Left lung (tissue), 10 donors: ENCODE results near the gene RTCB. TPM values are rescaled to one million over a fixed set of nuclear protein-coding genes. Genes with fewer than 3 reads are reported as not detected.

Source experiments
- ATAC-seq: fragments of 200-7000 bp; cut with Tn5 transposase; one replicate; pipeline ENCODE4 v1.9.1; 2020; ENCODE audit warnings: moderate library complexity
- DNase-seq, 4 donors: peaks; one replicate each; pipeline ENCODE4 v3.0.0-alpha.2; 2013 to 2020
- H3K27ac ChIP-seq, 2 donors: fragments of 200-600 bp; sonication (generic) in 1 of 2; one replicate each; pipeline versions ENCODE4 v1.5.0 to v1.8.0; 2020 to 2021
- H3K27me3 ChIP-seq, 2 donors: fragments of 200-600 bp; sonication (generic) in 1 of 2; one replicate each; pipeline versions ENCODE4 v1.5.0 to v1.8.0; 2020 to 2021
- H3K36me3 ChIP-seq, 2 donors: fragments of 200-600 bp; sonication (generic) in 1 of 2; one replicate each; pipeline versions ENCODE4 v1.5.0 to v1.8.0; 2020 to 2021
- H3K4me1 ChIP-seq, 2 donors: fragments of 200-600 bp; one replicate each; pipeline ENCODE4 v1.8.0; 2021
- H3K4me3 ChIP-seq, 2 donors: fragments of 200-600 bp; sonication (generic) in 1 of 2; one replicate each; pipeline versions ENCODE4 v1.5.0 to v1.8.0; 2020 to 2021; ENCODE audit warnings: mild to moderate bottlenecking in 1 of 2
- H3K9me3 ChIP-seq, 2 donors: fragments of 200-600 bp; sonication (generic) in 1 of 2; one replicate each; pipeline versions ENCODE4 v1.5.0 to v1.8.0; 2020 to 2021
- CTCF ChIP-seq, 2 donors: fragments of 200-600 bp; sonication (generic) in 1 of 2; IDR thresholded peaks; one replicate each; pipeline versions ENCODE4 v1.5.0 to v1.8.0; 2021; ENCODE audit warnings: antibody characterized with exemption in 2 of 2
- intact Hi-C, 2 donors: fragments of 100-400 bp; cut with DNase I; formaldehyde crosslinking; loops; one replicate each; pipeline versions ENCODE4 v1.11.2 to v1.14.2; 2022
- polyA plus RNA-seq, 6 donors: library from polyadenylated mRNA; unstranded; fragments of 120-200 nt; gene quantifications; one replicate each; pipeline ENCODE4 v1.2.1, GENCODE V29; 2013; ENCODE audit not compliant: insufficient read length in 6 of 6
- total RNA-seq, 2 donors: library from RNA; stranded (reverse); fragmentation: NEBNext Ultra II Directional; extraction: Animal tissue kit (Norgen Biotek cat#: 25700); gene quantifications; one replicate each; pipeline ENCODE4 v1.2.1, GENCODE V29; 2021
- donor health status: DM: no; HTN: yes; CAD: no.
- donor health status: DM: no; HTN: no; CAD: no.

Gene RTCB
- total and polyA plus RNA-seq, 8 donors, result 61.8 to 93.0 (median 83.2) TPM

DNA sequence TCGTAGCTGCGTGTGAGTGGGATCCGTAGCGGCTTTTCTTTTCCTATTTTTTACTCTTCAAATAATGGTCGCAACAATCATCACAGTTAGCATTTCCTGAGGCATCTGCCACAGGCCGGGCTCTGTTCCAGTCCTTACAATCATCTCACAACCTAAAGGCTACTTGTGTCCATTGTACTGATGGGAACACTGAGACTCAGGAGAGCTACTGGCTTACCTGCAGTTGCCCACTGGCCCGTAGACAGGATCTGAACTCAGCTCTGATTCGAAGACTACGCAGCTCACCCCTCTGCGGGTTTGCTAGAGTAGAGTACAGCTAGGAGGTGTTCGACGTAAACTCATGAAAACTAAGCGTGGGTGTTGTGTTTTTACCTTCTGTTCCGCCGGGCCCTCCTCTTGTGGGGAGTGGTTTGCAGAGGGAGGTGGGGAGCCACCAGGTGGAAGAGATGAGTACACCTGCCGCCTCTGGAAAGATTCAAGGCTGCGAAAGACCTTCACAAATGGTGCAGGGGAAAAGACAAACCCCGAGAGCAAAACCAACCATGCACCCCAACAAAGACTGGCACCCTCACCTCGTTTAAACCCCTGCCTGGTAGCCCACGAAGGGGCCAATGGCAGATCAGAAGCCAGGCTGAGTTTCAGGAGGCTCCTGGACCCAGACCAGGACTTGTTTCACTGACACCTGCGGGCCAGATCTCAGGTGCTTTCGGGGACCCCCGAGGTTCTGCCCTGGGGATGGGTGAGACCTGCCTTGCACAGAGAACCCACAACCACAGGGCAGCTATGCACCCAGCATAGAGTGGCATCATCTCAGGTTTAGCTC, 72.6 kb downstream of the RTCB start:
- Histone ChIP-seq H3K9me3 (no peaks in the 10 kb centered on the region), H3K27ac (no peak overlapping the region), H3K4me1 (no peaks in the 10 kb centered on the region), H3K36me3 (no peaks in the 10 kb centered on the region), H3K27me3 (peaks cover 0 to 45% of the 10 kb centered on the region in 2 donors), H3K4me3 (no peak overlapping the region)
- ATAC-seq, result no peak
- no peak for DNase-seq
- no peak for TF ChIP-seq CTCF (IDR thresholded peaks at IDR 0.05)
- intact Hi-C loops, result no loop called here

DNA sequence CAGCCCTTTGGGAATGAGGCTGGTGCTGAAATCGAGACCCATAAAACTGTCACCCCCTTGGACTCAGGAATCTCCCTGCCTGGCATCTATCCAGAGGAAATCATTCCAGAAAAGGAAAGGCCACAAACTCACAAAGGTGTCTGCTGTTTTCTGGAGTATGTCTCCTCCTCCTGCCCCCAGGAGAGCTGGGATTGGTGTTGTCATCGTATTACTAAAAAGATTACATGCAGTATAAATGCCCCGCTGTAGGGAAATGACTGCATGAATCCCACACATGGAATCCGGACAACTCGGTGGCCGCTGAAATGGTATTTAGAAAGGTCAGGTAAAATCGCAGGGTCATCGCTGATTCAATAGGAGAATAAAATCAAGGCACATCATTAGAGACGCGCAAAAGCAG, 73.3 kb downstream of the RTCB start:
- H3K27ac ChIP-seq, result no peak overlapping the region
- TF ChIP-seq CTCF (IDR thresholded peaks at IDR 0.05), result no peak
- intact Hi-C loops, result no loop called here
- H3K4me3 ChIP-seq, result no peak overlapping the region
- DNase-seq, result no peak
- no peaks in the 10 kb centered on the region for H3K4me1 ChIP-seq
- H3K27me3 ChIP-seq, result peaks cover 0 to 47% of the 10 kb centered on the region in 2 donors
- no peak for ATAC-seq
- H3K36me3 ChIP-seq, result no peaks in the 10 kb centered on the region
- no peaks in the 10 kb centered on the region for H3K9me3 ChIP-seq

Other genes starting within 250 kb of the RTCB start
- not detected for gene RFPL2, start 207.2 kb downstream of the RTCB start, total RNA-seq
- gene RFPL2, start 207.2 kb downstream of the RTCB start, polyA plus RNA-seq, result under 1 TPM in 3 of 6 donors, not detected in 3; 0.11 to 0.21 (median 0.15) TPM
- gene SLC5A4, start 156.9 kb downstream of the RTCB start, total RNA-seq, result 1 to 10 TPM in 1 of 2 donors, under 1 TPM in 1; 0.73 to 1.5 TPM
- 1 to 10 TPM in 3 of 6 donors, under 1 TPM in 3; 0.58 to 3.5 (median 0.98) TPM for gene SLC5A4, start 156.9 kb downstream of the RTCB start, polyA plus RNA-seq
- not detected for gene RFPL3, start 54.4 kb downstream of the RTCB start, total RNA-seq
- gene RFPL3, start 54.4 kb downstream of the RTCB start, polyA plus RNA-seq, result under 1 TPM in 1 of 6 donors, not detected in 5; 0.24 TPM
- gene BPIFC, start 52.2 kb upstream of the RTCB start, total RNA-seq, result not detected
- not detected for gene BPIFC, start 52.2 kb upstream of the RTCB start, polyA plus RNA-seq
- 10 to 100 TPM; 84.5 to 90.9 TPM for gene FBXO7, start 62.6 kb upstream of the RTCB start, total RNA-seq
- gene FBXO7, start 62.6 kb upstream of the RTCB start, polyA plus RNA-seq, result 100 to 1,000 TPM; 104 to 114 (median 108) TPM